H1 (cell line): Measurements from ENCODE around the gene ASTN1. TPM values are rescaled to one million over a fixed set of nuclear protein-coding genes. Genes with fewer than 3 reads are reported as not detected.

Experiments
- ASH2L ChIP-seq: fragments of 200-600, 300-600 bp; sonication (generic); IDR thresholded peaks from one replicate; pipeline ENCODE4 v1.7.1; 2017; ENCODE audit warnings: low read length
- ATF2 ChIP-seq: IDR thresholded peaks from 2 replicates; pipeline ENCODE4 v1.6.1; 2012; ENCODE audit warnings: low read length, inconsistent platforms
- CEBPB ChIP-seq: IDR thresholded peaks from 2 replicates; pipeline ENCODE4 v1.6.1; 2012; ENCODE audit warnings: low read depth, low read length
- EGR1 ChIP-seq: IDR thresholded peaks from 2 replicates; pipeline ENCODE4 v1.6.1; 2011; ENCODE audit warnings: low read depth, low read length, borderline replicate concordance
- EP300 ChIP-seq, 2 experiments: IDR thresholded peaks; 1 replicate in 1 of 2; 2 replicates in 1 of 2; pipeline ENCODE4 v1.6.1; 2011 to 2012; ENCODE audit warnings: low read depth in 2 of 2, low read length in 2 of 2, mild to moderate bottlenecking in 2 of 2, borderline replicate concordance in 1 of 2, inconsistent platforms in 1 of 2, moderate library complexity in 1 of 2
- HDAC2 ChIP-seq, 2 experiments: fragments of 300-600 bp in 1 of 2; sonication (generic) in 1 of 2; IDR thresholded peaks; 2 replicates each; pipeline ENCODE4 v1.6.1; 2011 to 2012; ENCODE audit warnings: low read depth in 2 of 2, low read length in 2 of 2, mild to moderate bottlenecking in 2 of 2, moderate library complexity in 2 of 2, borderline replicate concordance in 1 of 2, inconsistent platforms in 1 of 2
- JUN ChIP-seq: IDR thresholded peaks from 2 replicates; pipeline ENCODE4 v1.6.1; 2011; ENCODE audit warnings: low read depth, mild to moderate bottlenecking, improper control_type of control experiment, low read length
- JUND ChIP-seq: IDR thresholded peaks from 2 replicates; pipeline ENCODE4 v1.6.1; 2011; ENCODE audit warnings: mild to moderate bottlenecking, improper control_type of control experiment, low read length
- KDM1A ChIP-seq: fragments of 200-600, 300-600 bp; sonication (generic); IDR thresholded peaks from 2 replicates; pipeline ENCODE4 v1.7.1; 2016; ENCODE audit warnings: mild to moderate bottlenecking, low read length, borderline replicate concordance
- KDM4A ChIP-seq: IDR thresholded peaks from one replicate; pipeline ENCODE4 v1.7.1; 2012; ENCODE audit warnings: low read depth, mild to moderate bottlenecking, moderate library complexity, low read length, inconsistent platforms; ENCODE audit not compliant: severe bottlenecking
- NRF1 ChIP-seq: IDR thresholded peaks from 2 replicates; pipeline ENCODE4 v1.6.1; 2011; ENCODE audit warnings: mild to moderate bottlenecking, low read depth, low read length, improper control_type of control experiment
- RAD21 ChIP-seq, 2 experiments: IDR thresholded peaks in 1 of 2; conservative IDR thresholded peaks in 1 of 2; 2 replicates each; pipeline ENCODE4 v1.6.1; 2011; ENCODE audit warnings: low read depth in 2 of 2, low read length in 2 of 2, improper control_type of control experiment in 1 of 2, inconsistent platforms in 1 of 2, mild to moderate bottlenecking in 1 of 2, moderate library complexity in 1 of 2
- RBBP5 ChIP-seq: IDR thresholded peaks from 2 replicates; pipeline ENCODE4 v1.7.1; 2012; ENCODE audit warnings: low read depth, mild to moderate bottlenecking, inconsistent platforms, low read length, moderate library complexity, borderline replicate concordance
- RFX5 ChIP-seq: IDR thresholded peaks from 2 replicates; pipeline ENCODE4 v1.6.1; 2011; ENCODE audit warnings: low read depth, low read length, improper control_type of control experiment, borderline replicate concordance
- RXRA ChIP-seq: IDR thresholded peaks from 2 replicates; pipeline ENCODE4 v1.6.1; 2011; ENCODE audit warnings: low read depth, mild to moderate bottlenecking, low read length, moderate library complexity; ENCODE audit not compliant: insufficient read depth
- SP1 ChIP-seq: IDR thresholded peaks from 2 replicates; pipeline ENCODE4 v1.6.1; 2011; ENCODE audit warnings: low read depth, low read length
- YY1 ChIP-seq: IDR thresholded peaks from 2 replicates; pipeline ENCODE4 v1.6.1; 2011; ENCODE audit warnings: low read depth, mild to moderate bottlenecking, low read length
- ZNF274 ChIP-seq: IDR thresholded peaks from 2 replicates; pipeline ENCODE4 v1.7.0; 2012; ENCODE audit warnings: low read length, borderline replicate concordance; ENCODE audit errors: extremely low read depth
- polyA plus RNA-seq, 7 experiments: library from polyadenylated mRNA; depleted of rRNA in 3 of 7; stranded (reverse) in 5 of 7; unstranded in 2 of 7; fragments of >200 nt in 5 of 7; fragments of 200-250 nt in 2 of 7; gene quantifications; 1 replicate in 5 of 7; 2 replicates in 1 of 7; 4 replicates in 1 of 7; pipeline versions ENCODE4 v1.2.1 to v1.2.3, GENCODE V29; 2011 to 2013; ENCODE audit warnings: missing spikeins in 2 of 7, mixed read lengths in 2 of 7
- total RNA-seq: library from RNA; stranded (reverse); fragmentation: NEBNext Ultra II Directional; extraction: Animal tissue kit (Norgen Biotek cat#: 25700); gene quantifications from 2 replicates; pipeline ENCODE4 v1.2.1, GENCODE V29; 2021

The ASTN1 gene
- total and polyA plus RNA-seq, 2 of the 8 experiments (the other 6 are each of a cell fraction or from before 2014, with no cell fraction given), result 2.9 to 4.1 TPM

- TF ChIP-seq KDM4A, result peak; percentile 43
- TF ChIP-seq HDAC2 (IDR thresholded peaks at IDR 0.05; ENCODE audit: borderline replicate concordance in 1 of 2, low read depth in 2 of 2, low read length in 2 of 2), result 0 out of 4 replicates have a peak, but pooled peaks of 1 of the 2 experiments have one; percentile 19
- no peak for TF ChIP-seq RBBP5
- no peak for TF ChIP-seq CEBPB
- no peak for TF ChIP-seq RFX5
- TF ChIP-seq KDM1A, result no peak
- no peak for TF ChIP-seq EP300 (IDR thresholded peaks at IDR 0.05; ENCODE audit: borderline replicate concordance in 1 of 2, low read depth in 2 of 2, low read length in 2 of 2)
- peak; percentile 72 for TF ChIP-seq ASH2L
- TF ChIP-seq ZNF274, result no peak
- TF ChIP-seq RXRA, result no peak
- TF ChIP-seq JUND, result no peak
- peak; percentile 87 to 89 for TF ChIP-seq RAD21 (IDR thresholded peaks at IDR 0.05 in 1 of 2, conservative IDR thresholded peaks at IDR 0.05 in 1 of 2; ENCODE audit: low read depth in 2 of 2, low read length in 2 of 2)
- no peak for TF ChIP-seq ATF2
- TF ChIP-seq EGR1, result 0 out of 2 replicates have a peak, but pooled peaks have one; percentile 29
- 0 out of 2 replicates have a peak, but pooled peaks have one; percentile 4 for TF ChIP-seq SP1
- TF ChIP-seq NRF1, result peak; percentile 21; the same call in 1 of the 2 replicates
- TF ChIP-seq YY1, result no peak
- no peak for TF ChIP-seq JUN
Observed at GRCh38 chr1:177181631-177182291, 17.2 kb upstream of the ASTN1 start (continued).
